Gastrocnemius medialis (tissue), 4 donors: ENCODE data around the gene OBI1.

Source experiments
- POLR2A ChIP-seq, 2 donors: fragments of 450-650 bp; IDR thresholded peaks; one replicate each; pipeline ENCODE4 v1.6.1; 2017; ENCODE audit warnings: antibody characterized with exemption in 2 of 2, mild to moderate bottlenecking in 2 of 2, moderate library complexity in 2 of 2
- TF ChIP-seq, protein P1 (sequence below), 5 experiments: fragments of 450-650 bp in 3 of 5; fragments of 200-600 bp in 2 of 5; sonication (generic) in 2 of 5; IDR thresholded peaks in 4 of 5; conservative IDR thresholded peaks in 1 of 5; 1 replicate in 4 of 5; 2 replicates in 1 of 5; pipeline ENCODE4 v1.5.1; 2016 to 2019; ENCODE audit warnings: antibody characterized with exemption in 5 of 5, mild to moderate bottlenecking in 3 of 5, moderate library complexity in 3 of 5

DNA sequence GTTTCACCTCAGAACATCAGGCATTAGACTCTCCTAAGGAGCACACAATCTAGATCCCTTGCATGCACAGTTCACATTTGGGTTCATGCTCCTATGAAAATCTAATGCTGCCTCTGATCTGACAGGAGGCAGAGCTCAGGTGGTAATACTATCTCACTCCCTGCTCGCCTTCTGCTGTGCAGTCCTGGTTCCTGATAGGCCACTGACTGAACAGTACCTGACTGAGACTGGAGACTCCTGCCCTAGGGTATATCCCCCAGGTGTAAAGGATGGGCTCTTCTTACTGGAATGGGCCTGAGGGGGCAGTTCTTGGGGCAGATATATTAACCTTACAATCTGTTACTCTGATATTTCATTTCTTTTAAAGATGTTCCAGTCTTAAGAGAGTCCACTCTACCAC lies 6.3 kb downstream of the OBI1 start:
- TF ChIP-seq, protein P1, sequence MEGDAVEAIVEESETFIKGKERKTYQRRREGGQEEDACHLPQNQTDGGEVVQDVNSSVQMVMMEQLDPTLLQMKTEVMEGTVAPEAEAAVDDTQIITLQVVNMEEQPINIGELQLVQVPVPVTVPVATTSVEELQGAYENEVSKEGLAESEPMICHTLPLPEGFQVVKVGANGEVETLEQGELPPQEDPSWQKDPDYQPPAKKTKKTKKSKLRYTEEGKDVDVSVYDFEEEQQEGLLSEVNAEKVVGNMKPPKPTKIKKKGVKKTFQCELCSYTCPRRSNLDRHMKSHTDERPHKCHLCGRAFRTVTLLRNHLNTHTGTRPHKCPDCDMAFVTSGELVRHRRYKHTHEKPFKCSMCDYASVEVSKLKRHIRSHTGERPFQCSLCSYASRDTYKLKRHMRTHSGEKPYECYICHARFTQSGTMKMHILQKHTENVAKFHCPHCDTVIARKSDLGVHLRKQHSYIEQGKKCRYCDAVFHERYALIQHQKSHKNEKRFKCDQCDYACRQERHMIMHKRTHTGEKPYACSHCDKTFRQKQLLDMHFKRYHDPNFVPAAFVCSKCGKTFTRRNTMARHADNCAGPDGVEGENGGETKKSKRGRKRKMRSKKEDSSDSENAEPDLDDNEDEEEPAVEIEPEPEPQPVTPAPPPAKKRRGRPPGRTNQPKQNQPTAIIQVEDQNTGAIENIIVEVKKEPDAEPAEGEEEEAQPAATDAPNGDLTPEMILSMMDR (IDR thresholded peaks at IDR 0.05 in 4 of 5, conservative IDR thresholded peaks at IDR 0.05 in 1 of 5) = no peak
- no peak for TF ChIP-seq POLR2A (IDR thresholded peaks at IDR 0.05)
